B cell (primary cell): Measurements from ENCODE around the gene GYPE. TPM values are rescaled to one million over a fixed set of nuclear protein-coding genes. Genes with fewer than 3 reads are reported as not detected.
"Not testable (repeated sequence)": the region's sequence is repeated elsewhere in the genome, so short reads cannot be mapped to it uniquely, and the experiment has no call there.

Source experiments
- ATAC-seq: fragments of 200-7000 bp; cut with Tn5 transposase; one replicate; pipeline ENCODE4 v1.10.0; 2021; ENCODE audit warnings: low read depth, mild to moderate bottlenecking, moderate number of reproducible peaks, moderate library complexity
- CTCF ChIA-PET: fragments of 350-600 bp; sonication (Branson Sonifier 250); formaldehyde crosslinking; loops from one replicate; lab custom pipeline; 2021; ENCODE audit warnings: antibody characterized with exemption, inconsistent platforms; lab: Charles Lee
- POLR2A ChIA-PET: fragments of 350-600 bp; sonication (Branson Sonifier 250); formaldehyde crosslinking; loops from one replicate; lab custom pipeline; 2021; ENCODE audit warnings: antibody characterized with exemption; lab: Charles Lee
- DNase-seq: peaks from one replicate; pipeline ENCODE4 v3.0.0; 2013
- H2AFZ ChIP-seq: 2 replicates; pipeline ENCODE4 v1.6.1; 2012; ENCODE audit warnings: mild to moderate bottlenecking, low read depth, low read length; ENCODE audit not compliant: insufficient read depth, poor library complexity, severe bottlenecking
- H3K27ac ChIP-seq, 2 donors: 1 replicate in 1 of 2; 2 replicates in 1 of 2; pipeline ENCODE4 v1.5.1; 2012 to 2013; ENCODE audit warnings: low read length in 2 of 2, mild to moderate bottlenecking in 2 of 2, moderate library complexity in 1 of 2
- H3K27me3 ChIP-seq, 4 experiments: fragments of 200-600 bp in 1 of 4; sonication (generic) in 1 of 4; replicated peaks in 1 of 4; 1 replicate in 2 of 4; 2 replicates in 2 of 4; pipeline versions ENCODE4 v1.6.1 to v1.7.0; 2013 to 2016; ENCODE audit warnings: low read length in 3 of 4, mild to moderate bottlenecking in 2 of 4, mixed read lengths in 1 of 4, moderate library complexity in 1 of 4; ENCODE audit not compliant: insufficient read depth in 4 of 4, control insufficient read depth in 3 of 4; ENCODE audit errors: control extremely low read depth in 1 of 4
- H3K36me3 ChIP-seq, 2 experiments: replicated peaks in 1 of 2; 1 replicate in 1 of 2; 2 replicates in 1 of 2; pipeline versions ENCODE4 v1.6.1 to v1.7.1; 2013; ENCODE audit warnings: low read length in 1 of 2; ENCODE audit not compliant: insufficient read depth in 2 of 2, control insufficient read depth in 1 of 2; ENCODE audit errors: control extremely low read depth in 1 of 2, extremely low read depth in 1 of 2
- H3K4me1 ChIP-seq, 2 donors: fragments of 200-600 bp in 1 of 2; sonication (generic) in 1 of 2; 1 replicate in 1 of 2; 2 replicates in 1 of 2; pipeline versions ENCODE4 v1.5.1 to v1.6.1; 2013 to 2017; ENCODE audit warnings: low read length in 2 of 2; ENCODE audit not compliant: control insufficient read depth in 2 of 2, insufficient read depth in 2 of 2
- H3K4me2 ChIP-seq: replicated peaks from 2 replicates; pipeline ENCODE3; 2012; ENCODE audit warnings: mild to moderate bottlenecking, low read depth, low read length; ENCODE audit not compliant: poor library complexity, severe bottlenecking
- H3K4me3 ChIP-seq, 5 experiments: fragments of 200-600 bp in 1 of 5; sonication (generic) in 1 of 5; 1 replicate in 3 of 5; 2 replicates in 2 of 5; pipeline versions ENCODE4 v1.5.1 to v1.7.0; 2011 to 2016; ENCODE audit warnings: low read length in 4 of 5, mild to moderate bottlenecking in 4 of 5, low read depth in 2 of 5, control low read depth in 1 of 5, moderate library complexity in 1 of 5; ENCODE audit not compliant: insufficient read depth in 1 of 5; ENCODE audit errors: control extremely low read depth in 1 of 5, extremely low read depth in 1 of 5
- H3K79me2 ChIP-seq: fragments of 200-600 bp; sonication (generic); one replicate; pipeline ENCODE4 v1.6.0; 2016; ENCODE audit warnings: low read length; ENCODE audit not compliant: control insufficient read depth, insufficient read depth
- H3K9ac ChIP-seq: fragments of 200-600 bp; sonication (generic); 2 replicates; pipeline ENCODE4 v1.6.1; 2017; ENCODE audit warnings: mild to moderate bottlenecking, low read length, moderate library complexity
- H3K9me3 ChIP-seq, 3 donors: one replicate each; pipeline versions ENCODE4 v1.6.1 to v1.7.1; 2013; ENCODE audit warnings: low read length in 2 of 3; ENCODE audit not compliant: control insufficient read depth in 2 of 3, insufficient read depth in 1 of 3; ENCODE audit errors: control extremely low read depth in 1 of 3
- H4K20me1 ChIP-seq: 2 replicates; pipeline ENCODE4 v1.6.0; 2012; ENCODE audit warnings: mild to moderate bottlenecking, low read length; ENCODE audit not compliant: insufficient read depth, control insufficient read depth, poor library complexity, severe bottlenecking
- H3K27ac Mint-ChIP-seq: one replicate; pipeline ENCODE4 v1.8.0; 2021; ENCODE audit warnings: mixed read lengths
- H3K27me3 Mint-ChIP-seq: one replicate; pipeline ENCODE4 v1.8.0; 2021; ENCODE audit warnings: mixed read lengths
- H3K4me1 Mint-ChIP-seq: one replicate; pipeline ENCODE4 v1.8.0; 2021; ENCODE audit warnings: mixed read lengths
- H3K4me3 Mint-ChIP-seq: one replicate; pipeline ENCODE4 v1.8.0; 2021; ENCODE audit warnings: mixed read lengths
- H3K9me3 Mint-ChIP-seq: one replicate; pipeline ENCODE4 v1.8.0; 2022; ENCODE audit warnings: mixed read lengths; ENCODE audit not compliant: insufficient read depth
- EZH2 ChIP-seq: IDR thresholded peaks from 2 replicates; pipeline ENCODE4 v1.6.1; 2012; ENCODE audit warnings: borderline replicate concordance, low read depth, mild to moderate bottlenecking, moderate library complexity, low read length; ENCODE audit not compliant: insufficient read depth, poor library complexity, severe bottlenecking
- WGBS: methylation state at CpG from one replicate; pipeline ENCODE4 v1.1.5; 2013; ENCODE audit warnings: missing lambda C conversion rate; ENCODE audit not compliant: insufficient coverage; 5-methylcytosine and 5-hydroxymethylcytosine counted together
- intact Hi-C: fragments of 100-400 bp; cut with micrococcal nuclease; formaldehyde crosslinking; loops from one replicate; pipeline ENCODE4 v1.10.0; 2022
- polyA plus RNA-seq: library from polyadenylated mRNA; depleted of rRNA; stranded (reverse); fragments of >200 nt; gene quantifications from 2 replicates; pipeline ENCODE4 v1.2.3, GENCODE V29; 2012
- total RNA-seq, 2 donors: library from RNA; stranded (reverse); fragments of 120-200 nt in 1 of 2; gene quantifications; 1 replicate in 1 of 2; 2 replicates in 1 of 2; pipeline versions ENCODE4 v1.2.3 to v1.2.4, GENCODE V29; 2013 to 2022
- TF ChIP-seq, protein P1 (sequence below): fragments of 200-600 bp; IDR thresholded peaks from one replicate; pipeline ENCODE4 v1.8.0; 2022; ENCODE audit warnings: antibody characterized with exemption, mild to moderate bottlenecking

GYPE gene
- total and polyA plus RNA-seq, 2 donors (not counting 1 experiment from before 2014, with no cell fraction given) = 3.0 to 4.7 TPM

DNA sequence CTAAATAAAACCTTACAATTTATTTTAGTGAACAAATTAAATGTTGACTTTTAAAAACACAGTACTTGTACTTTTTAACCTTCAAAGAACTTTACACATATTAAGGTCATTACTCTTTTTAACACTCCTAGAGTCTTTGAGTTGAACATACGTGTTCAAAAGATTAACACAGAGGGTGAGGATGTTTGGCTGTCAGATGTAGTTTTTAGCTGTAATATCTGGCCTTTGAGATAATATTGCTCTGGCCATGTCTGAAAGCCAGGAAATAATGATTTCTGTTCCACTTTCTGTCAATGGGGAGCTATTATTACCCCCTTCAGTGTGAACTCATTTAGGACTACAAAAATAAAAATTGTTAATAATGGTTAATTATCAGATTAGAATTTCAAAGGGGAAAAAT, 42.1 kb upstream of the GYPE start:
- intact Hi-C loops, H3K4me1 Mint-ChIP-seq, H2AFZ ChIP-seq, H4K20me1 ChIP-seq, POLR2A ChIA-PET, H3K9me3 Mint-ChIP-seq, H3K27ac Mint-ChIP-seq, H3K9ac ChIP-seq, H3K4me3 Mint-ChIP-seq, H3K27me3 ChIP-seq, H3K79me2 ChIP-seq, H3K4me3 ChIP-seq, DNase-seq, CTCF ChIA-PET, H3K27me3 Mint-ChIP-seq, H3K4me2 ChIP-seq, H3K36me3 ChIP-seq, H3K4me1 ChIP-seq, H3K27ac ChIP-seq, H3K9me3 ChIP-seq, ATAC-seq: not testable (repeated sequence)
- WGBS = no CpG with 5 or more reads among the region's 1 CpG

DNA sequence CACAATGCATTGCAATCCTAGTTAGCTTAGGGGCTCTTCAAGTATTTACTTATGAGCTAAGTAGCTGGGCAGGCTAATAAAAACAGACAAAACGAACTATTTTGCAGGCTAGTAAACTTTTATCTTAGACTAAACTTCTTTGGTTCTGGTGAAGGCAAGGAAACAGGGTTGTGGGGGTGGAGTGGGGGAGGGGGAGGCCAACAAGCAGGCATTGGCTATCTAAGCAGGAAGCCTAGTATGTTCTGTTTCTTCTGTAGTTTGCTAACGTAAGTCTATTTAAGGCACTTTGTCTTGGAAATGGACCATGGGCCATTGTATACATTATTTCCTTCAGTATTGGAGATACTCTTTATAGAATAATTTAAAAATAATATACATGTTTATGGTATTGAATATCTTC, 35.3 kb upstream of the GYPE start:
- H3K9me3 ChIP-seq, intact Hi-C loops, H3K27ac Mint-ChIP-seq, DNase-seq, H3K4me3 Mint-ChIP-seq, H3K4me3 ChIP-seq, H3K9ac ChIP-seq, H2AFZ ChIP-seq, H3K9me3 Mint-ChIP-seq, H3K4me1 ChIP-seq, H3K4me1 Mint-ChIP-seq, H3K79me2 ChIP-seq, H3K4me2 ChIP-seq, H3K36me3 ChIP-seq, H4K20me1 ChIP-seq, POLR2A ChIA-PET, H3K27ac ChIP-seq, H3K27me3 ChIP-seq, H3K27me3 Mint-ChIP-seq, CTCF ChIA-PET, ATAC-seq: not testable (repeated sequence)
- no CpG with 5 or more reads among the region's 2 CpGs for WGBS

DNA sequence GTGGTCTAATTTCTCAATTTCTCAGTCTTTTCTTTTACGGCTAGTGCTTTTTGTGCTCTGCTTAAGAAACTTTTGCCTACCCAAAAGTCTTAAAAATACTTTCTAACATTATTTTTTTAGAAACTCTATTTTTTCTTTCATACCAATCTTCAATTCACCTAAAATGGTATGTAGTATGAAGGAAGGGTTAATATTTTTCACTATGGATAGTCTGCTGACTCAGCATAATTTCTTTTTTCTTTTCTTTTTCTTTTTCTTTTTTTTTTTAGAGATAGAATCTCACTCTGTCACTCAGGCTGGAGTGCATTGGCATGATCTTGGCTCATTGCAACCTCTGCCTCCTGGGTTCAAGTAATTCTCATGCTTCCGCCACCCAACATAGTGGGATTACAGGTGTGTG, 34.2 kb upstream of the GYPE start:
- Mint-ChIP-seq H3K9me3 (no peaks in the 10 kb centered on the region), H3K4me3 (no peak overlapping the region), H3K27me3 (no peaks in the 10 kb centered on the region), H3K4me1 (no peaks in the 10 kb centered on the region), H3K27ac (no peak overlapping the region)
- H3K79me2 ChIP-seq = no peaks in the 10 kb centered on the region
- TF ChIP-seq EZH2 = no peak
- TF ChIP-seq, protein P1, sequence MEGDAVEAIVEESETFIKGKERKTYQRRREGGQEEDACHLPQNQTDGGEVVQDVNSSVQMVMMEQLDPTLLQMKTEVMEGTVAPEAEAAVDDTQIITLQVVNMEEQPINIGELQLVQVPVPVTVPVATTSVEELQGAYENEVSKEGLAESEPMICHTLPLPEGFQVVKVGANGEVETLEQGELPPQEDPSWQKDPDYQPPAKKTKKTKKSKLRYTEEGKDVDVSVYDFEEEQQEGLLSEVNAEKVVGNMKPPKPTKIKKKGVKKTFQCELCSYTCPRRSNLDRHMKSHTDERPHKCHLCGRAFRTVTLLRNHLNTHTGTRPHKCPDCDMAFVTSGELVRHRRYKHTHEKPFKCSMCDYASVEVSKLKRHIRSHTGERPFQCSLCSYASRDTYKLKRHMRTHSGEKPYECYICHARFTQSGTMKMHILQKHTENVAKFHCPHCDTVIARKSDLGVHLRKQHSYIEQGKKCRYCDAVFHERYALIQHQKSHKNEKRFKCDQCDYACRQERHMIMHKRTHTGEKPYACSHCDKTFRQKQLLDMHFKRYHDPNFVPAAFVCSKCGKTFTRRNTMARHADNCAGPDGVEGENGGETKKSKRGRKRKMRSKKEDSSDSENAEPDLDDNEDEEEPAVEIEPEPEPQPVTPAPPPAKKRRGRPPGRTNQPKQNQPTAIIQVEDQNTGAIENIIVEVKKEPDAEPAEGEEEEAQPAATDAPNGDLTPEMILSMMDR = no peak
- no peaks in the 10 kb centered on the region for H3K4me1 ChIP-seq
- POLR2A ChIA-PET = no interaction called here
- no peak overlapping the region for H3K4me2 ChIP-seq
- H3K27me3 ChIP-seq = no peaks in the 10 kb centered on the region
- DNase-seq (no peak), ATAC-seq (no peak)
- H3K27ac ChIP-seq = no peak overlapping the region
- 88% methylated on average over 1 of the region's 2 CpGs for WGBS
- peaks cover 0 to 2% (median 0%) of the 10 kb centered on the region in 3 donors for H3K9me3 ChIP-seq
- CTCF ChIA-PET = no interaction called here
- no peaks in the 10 kb centered on the region for H4K20me1 ChIP-seq
- H3K4me3 ChIP-seq = no peak overlapping the region
- intact Hi-C loops = no loop called here
- no peak overlapping the region for H2AFZ ChIP-seq
- no peak overlapping the region for H3K9ac ChIP-seq
- H3K36me3 ChIP-seq = no peaks in the 10 kb centered on the region
